Astrocyte (in vitro differentiated cells and primary cell): ENCODE data around the gene SLC16A12.

Source experiments
- EZH2 ChIP-seq: IDR thresholded peaks from 2 replicates; pipeline ENCODE4 v1.6.1; 2012; ENCODE audit warnings: mild to moderate bottlenecking, low read length, inconsistent platforms; ENCODE audit not compliant: insufficient read depth
- TF ChIP-seq, protein P1 (sequence below): IDR thresholded peaks from 2 replicates; pipeline ENCODE4 v1.5.1; 2011; ENCODE audit warnings: low read depth, mild to moderate bottlenecking, inconsistent platforms, low read length, moderate library complexity; ENCODE audit not compliant: insufficient read depth

DNA sequence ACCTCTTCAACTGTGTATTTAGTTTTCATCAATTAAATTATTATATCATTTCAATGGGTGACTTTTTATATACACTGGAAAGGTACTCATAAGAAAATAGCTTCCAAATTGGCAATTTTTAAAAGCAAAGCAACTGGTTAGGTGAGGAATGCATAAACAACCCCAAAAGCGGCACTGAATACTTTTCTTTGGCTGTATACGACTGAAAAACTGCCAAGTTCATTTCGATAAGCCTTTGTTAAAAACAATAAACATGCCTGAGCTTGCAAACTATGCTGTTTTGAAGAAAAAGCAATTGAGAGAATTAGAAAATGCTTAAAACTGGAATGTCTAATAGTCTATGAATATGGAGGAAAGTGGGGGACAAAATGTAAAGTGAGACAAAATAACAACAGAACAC lies 2.9 kb downstream of the SLC16A12 start:
- TF ChIP-seq, protein P1, sequence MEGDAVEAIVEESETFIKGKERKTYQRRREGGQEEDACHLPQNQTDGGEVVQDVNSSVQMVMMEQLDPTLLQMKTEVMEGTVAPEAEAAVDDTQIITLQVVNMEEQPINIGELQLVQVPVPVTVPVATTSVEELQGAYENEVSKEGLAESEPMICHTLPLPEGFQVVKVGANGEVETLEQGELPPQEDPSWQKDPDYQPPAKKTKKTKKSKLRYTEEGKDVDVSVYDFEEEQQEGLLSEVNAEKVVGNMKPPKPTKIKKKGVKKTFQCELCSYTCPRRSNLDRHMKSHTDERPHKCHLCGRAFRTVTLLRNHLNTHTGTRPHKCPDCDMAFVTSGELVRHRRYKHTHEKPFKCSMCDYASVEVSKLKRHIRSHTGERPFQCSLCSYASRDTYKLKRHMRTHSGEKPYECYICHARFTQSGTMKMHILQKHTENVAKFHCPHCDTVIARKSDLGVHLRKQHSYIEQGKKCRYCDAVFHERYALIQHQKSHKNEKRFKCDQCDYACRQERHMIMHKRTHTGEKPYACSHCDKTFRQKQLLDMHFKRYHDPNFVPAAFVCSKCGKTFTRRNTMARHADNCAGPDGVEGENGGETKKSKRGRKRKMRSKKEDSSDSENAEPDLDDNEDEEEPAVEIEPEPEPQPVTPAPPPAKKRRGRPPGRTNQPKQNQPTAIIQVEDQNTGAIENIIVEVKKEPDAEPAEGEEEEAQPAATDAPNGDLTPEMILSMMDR = no peak
- no peak for TF ChIP-seq EZH2
